ENCODE data around the gene SLC9A9. TPM values are rescaled to one million over a fixed set of nuclear protein-coding genes. Genes with fewer than 3 reads are reported as not detected.
"Not testable (repeated sequence)": the region's sequence is repeated elsewhere in the genome, so short reads cannot be mapped to it uniquely, and the experiment has no call there.

Gene SLC9A9
- total RNA-seq, 1 donor from 2014 or later, result 35.2 TPM

DNA sequence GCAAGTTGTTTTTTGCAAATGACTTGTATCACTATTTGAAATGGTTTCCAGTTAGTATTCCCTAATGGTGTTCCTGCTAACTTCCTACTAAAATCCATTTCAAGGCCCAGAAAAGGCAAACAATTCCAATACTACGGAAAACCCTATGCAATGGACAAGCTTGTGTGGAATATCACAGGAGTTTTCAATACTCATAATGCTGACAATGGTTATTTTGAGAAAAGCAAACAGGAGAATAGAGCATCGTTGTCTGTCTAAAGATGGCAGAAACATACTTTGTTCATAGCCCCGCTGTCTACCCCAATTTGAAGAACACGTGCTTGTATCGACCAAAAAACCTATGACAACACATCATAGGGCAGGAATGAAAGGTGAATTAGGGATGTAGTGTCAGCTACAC, 400.8 kb downstream of the SLC9A9 start:
- no peak for DNase-seq

DNA sequence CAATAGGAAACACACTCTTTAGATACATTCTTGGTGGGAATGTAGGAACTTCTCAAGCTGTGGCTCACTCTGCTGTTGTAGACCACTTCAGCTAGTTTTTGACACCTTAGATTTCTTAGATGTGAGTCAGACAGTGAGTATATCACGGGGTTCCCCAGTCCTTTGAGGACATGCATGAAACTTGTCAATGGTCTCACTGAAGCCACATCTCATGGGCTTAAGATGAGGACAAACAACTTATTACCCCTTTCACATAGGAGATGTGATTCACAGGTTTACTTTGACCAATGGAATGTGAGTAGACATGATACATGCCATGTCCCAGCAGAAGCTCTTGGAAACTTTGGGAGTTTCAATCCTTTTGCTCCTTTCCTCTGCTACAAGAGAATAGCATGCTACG, 403.1 kb downstream of the SLC9A9 start:
- DNase-seq, result no peak

- peak; percentile 43 for DNase-seq
Measured at GRCh38 chr3:143443851-143444331, 404.4 kb downstream of the SLC9A9 start.

GRCh38 chr3:143442814-143443447, 405.3 kb downstream of the SLC9A9 start:
- DNase-seq, result no peak

DNA sequence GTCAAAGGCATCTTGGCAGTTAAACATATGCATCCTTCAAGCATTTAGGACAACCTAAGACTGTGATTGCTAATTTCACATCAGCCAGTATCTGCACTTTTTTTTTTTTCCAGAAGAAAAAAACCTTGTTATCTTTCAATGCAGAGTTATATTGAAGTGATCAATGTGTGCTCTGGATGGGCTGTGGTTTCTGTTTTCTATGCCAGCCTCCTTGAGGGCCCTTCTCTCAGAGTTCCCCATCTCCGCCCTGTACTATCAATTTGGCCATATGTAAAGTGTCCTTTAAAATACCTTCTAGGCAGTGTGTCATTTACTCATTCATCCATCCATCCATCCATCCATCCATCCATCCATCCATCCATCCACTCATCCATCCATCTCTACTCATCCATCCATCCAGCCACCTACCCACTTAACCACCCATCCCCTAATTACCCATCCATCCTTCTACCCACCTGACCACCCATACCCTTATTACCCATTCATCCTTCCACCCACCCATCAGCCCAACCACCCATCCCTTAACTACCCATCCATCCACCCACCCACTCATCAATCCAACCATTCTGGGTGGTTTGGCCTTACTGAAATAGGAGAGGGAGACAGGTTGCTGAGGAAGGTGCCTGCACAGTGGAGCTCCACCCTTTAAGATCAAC, 406.6 kb downstream of the SLC9A9 start:
- DNase-seq, result no peak

GRCh38 chr3:143439817-143440216, 408.5 kb downstream of the SLC9A9 start:
- no peak for DNase-seq

DNA sequence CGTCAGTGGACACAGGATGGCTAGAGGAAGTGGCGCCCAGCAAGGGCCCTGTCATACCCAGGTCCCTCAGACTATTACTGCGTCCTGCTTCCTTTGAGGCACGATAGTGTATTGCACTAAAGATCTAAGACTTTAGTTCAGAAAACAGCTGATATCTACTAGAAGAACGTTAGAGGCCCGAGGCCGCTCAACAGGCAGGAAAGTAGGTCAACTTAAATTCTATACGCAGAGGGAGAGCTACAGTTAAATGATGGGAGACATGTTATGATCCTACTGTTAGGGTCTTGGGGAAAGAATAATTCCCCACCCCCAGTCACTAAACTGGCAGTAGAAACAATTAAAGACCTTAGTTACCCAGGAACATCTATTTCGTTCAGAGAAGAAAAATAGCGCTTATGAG, 410.9 kb downstream of the SLC9A9 start:
- no peak for DNase-seq

GRCh38 chr3:143436231-143436930, 411.9 kb downstream of the SLC9A9 start:
- DNase-seq, result no peak

DNA sequence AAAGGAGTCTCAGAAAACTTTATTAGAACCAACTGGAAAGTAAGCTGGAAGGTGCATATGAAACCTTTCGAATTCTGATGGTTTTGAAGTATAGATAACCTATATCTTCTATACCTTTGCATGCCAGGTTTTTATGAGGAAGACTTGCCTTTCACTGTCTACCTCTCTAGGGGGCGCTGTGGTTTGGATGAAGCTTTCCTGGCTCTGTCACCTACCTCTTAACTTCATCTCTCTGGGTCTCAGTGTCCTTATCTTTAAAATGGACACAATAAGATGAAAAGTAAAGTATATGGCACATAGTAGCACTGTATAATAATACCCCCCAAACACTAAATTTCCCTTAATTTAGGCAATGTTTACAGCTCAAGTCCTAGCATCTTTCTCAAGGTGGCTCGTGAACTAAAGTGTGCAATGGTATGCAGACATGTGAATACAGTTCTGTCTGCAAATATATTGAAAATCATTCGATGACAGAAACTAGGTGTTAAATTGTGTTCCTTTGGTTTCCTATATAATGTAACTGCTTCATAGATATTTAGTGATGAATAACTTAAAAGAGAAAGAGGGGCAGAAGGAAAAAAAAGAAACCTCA, 414.4 kb downstream of the SLC9A9 start:
- no peak for DNase-seq

DNA sequence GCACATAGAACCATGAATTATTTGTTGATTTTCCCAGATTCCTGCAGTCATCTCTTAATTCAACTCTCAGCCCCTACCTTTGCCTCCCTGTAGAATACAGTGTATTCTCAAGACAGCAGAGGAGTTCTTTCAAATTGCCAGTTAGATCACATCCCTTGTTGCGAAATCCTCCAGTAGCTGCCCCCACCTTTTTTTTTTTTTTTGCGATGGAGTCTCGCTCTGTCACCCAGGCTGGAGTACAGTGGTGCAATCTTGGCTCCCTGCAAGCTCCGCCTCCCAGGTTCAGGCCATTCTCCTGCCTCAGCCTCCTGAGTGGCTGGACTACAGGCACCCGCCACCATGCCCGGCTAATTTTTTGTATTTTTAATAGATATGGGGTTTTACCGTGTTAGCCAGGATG, 417.0 kb downstream of the SLC9A9 start:
- not testable (repeated sequence) for DNase-seq

DNA sequence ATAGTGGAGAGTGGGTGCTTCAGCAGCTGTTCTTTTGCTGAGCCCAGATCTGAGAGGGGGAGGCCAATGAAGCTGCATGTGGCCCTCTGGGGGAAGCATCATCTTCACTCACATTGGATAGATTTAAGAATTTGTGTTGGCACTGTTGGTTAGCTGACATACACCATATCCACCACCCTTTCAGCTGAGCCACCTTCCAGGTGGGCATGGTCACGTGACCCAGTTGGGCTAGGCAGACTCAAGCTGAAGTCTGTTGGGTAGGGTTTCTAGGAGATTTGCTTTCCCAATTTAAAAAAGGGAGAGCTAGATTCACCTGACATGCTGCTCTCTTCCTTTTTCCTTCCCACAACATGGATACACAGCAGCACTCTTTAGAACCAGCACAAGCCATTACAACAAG, 417.7 kb downstream of the SLC9A9 start:
- no peak for DNase-seq

GRCh38 chr3:143429628-143430514, 418.4 kb downstream of the SLC9A9 start:
- DNase-seq, result no peak

DNA sequence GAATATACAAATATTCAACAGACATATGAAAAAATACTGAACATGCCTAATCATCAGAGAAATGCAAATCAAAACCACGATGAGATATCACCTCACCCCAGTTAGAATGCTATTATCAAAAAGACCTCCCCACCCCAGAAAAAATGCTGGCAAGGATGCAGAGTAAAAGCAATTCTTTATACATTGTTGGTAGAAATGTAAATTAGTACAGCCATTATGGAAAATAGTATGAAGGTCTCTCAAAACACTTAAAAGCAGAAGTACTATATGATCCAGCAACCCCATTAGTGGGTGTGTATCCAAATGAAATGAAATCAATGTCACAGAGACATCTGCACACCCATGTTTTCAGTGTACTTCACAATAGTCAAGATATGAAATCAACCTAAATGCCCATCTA, 420.0 kb downstream of the SLC9A9 start:
- DNase-seq, result no peak

- no peak for DNase-seq
Measured at GRCh38 chr3:143427631-143428030, 420.6 kb downstream of the SLC9A9 start.

- DNase-seq, result no peak
Measured at GRCh38 chr3:143424874-143425273, 423.4 kb downstream of the SLC9A9 start.

GRCh38 chr3:143421556-143421955, 426.7 kb downstream of the SLC9A9 start:
- DNase-seq, result no peak

GRCh38 chr3:143419611-143420010, 428.7 kb downstream of the SLC9A9 start:
- no peak for DNase-seq

DNA sequence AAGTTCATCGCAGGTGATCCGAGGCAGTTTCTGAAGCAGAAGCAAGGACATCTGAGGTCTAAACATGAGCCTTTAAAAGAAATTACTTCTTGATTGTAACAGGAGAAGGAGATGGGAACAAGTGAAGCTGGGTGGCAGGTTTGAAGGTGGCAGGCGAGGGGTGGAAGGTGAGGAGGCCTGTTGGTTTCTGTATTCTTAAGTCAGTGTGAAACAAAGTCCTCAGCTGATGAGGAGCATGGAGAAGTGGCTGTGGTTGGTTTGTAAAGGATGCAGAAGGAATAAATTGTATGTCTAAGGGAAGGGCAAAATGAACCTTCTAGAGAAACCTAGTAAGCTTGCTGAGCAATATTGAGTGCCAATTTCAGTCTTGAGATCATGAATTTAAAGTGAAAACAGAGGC, 429.9 kb downstream of the SLC9A9 start:
- DNase-seq, result no peak

GRCh38 chr3:143416229-143416628, 432.0 kb downstream of the SLC9A9 start:
- no peak for DNase-seq

DNA sequence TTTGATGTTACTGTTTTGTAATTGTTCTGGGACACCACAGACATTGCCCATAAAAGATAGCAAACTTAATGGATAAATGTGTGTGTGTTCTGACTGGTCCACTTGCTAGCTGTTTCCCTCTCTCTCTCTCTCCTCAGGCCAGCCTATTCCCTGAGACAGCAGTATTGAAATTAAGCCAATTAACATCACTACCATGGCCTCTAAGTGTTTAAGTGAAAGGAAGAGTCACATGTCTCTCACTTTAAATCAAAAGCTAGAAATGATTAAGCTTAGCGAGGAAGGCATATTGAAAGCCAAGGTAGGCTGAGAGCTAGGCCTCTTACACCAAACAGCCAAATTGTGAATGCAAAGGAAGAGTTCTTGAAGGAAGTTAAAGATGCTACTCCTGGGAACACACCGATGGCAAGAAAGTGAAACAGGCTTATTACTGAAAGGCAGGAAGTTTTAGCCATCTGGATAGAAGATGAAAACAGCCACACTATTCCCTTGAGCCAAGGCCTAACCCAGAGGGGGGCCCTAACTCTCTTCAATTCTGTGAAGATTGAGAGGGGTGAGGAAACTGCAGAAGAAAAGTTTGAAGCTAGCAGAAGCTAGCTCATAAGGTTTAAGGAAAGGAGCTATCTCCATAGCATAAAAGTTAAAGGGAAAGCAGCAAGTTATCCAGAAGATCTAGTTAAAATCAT, 433.6 kb downstream of the SLC9A9 start:
- DNase-seq, result no peak

DNA sequence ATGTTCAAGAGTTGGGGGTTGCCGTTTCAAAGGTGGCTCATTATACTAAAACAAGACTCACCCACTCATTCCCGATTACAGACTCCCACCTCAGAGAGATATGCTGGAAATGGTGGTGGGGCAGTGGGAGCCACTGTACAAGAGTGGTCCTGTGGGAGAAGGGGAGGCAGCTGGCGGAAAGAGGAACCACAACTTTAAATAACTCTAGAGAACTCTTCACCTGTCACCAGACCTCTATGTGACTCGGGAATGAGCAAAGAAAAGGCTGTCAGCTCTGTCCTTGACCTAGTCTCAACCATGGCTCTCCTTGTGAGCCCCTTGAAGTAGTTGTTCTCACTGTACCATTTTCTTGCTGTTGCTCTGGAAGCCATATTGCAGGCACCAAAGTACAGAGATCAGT, 434.9 kb downstream of the SLC9A9 start:
- no peak for DNase-seq

DNA sequence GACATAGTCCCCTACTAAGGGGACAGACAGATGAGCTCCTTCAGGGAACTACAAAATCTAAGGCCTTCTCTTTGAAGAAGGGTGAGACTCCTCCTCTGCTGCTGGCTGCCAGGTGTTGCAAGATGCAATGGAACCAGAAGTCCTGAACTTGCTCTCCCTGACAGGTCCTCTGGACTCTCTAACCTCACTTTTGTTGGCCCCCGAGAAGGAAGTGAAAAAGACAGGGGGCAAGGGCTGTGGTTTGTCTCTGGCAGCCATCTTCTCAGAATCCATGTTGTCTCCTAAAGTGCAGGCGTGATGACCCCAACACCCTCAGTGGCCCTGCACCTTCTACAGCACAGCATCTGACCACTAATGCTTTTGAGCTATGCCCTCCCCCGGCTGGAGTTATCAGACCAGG, 436.2 kb downstream of the SLC9A9 start:
- DNase-seq, result no peak
